ENCODE measurements around the gene RUNX1.

DNA sequence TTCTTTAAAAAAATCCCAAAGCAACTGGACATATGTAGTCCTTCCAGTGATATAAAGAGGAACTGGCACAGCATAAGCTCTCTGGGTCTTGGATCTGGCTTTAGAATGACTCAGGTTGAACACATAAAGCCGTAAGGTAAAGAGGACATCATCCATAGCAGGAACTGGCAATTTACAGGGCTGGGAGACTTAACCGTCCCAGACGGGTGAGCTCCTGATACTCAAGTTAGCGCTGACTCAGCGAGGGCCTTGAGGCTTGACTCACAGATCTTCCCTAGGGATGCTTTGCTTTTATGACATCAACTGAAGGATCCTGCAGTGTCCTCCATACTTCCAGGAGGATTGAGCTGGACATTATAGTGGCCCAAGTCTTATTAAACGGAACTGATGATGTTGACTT, 226.2 kb downstream of the RUNX1 start:
- TF ChIP-seq SNAI2 (CRISPR knock-in tag; IDR thresholded peaks at IDR 0.05) (no peak), TOX (CRISPR knock-in tag; IDR thresholded peaks at IDR 0.05; ENCODE audit: borderline replicate concordance) (no peak), ZFP30 (CRISPR knock-in tag; IDR thresholded peaks at IDR 0.05) (no peak), PPARA (CRISPR knock-in tag; IDR thresholded peaks at IDR 0.05; ENCODE audit: borderline replicate concordance) (no peak)
- TF ChIP-seq, protein P1, sequence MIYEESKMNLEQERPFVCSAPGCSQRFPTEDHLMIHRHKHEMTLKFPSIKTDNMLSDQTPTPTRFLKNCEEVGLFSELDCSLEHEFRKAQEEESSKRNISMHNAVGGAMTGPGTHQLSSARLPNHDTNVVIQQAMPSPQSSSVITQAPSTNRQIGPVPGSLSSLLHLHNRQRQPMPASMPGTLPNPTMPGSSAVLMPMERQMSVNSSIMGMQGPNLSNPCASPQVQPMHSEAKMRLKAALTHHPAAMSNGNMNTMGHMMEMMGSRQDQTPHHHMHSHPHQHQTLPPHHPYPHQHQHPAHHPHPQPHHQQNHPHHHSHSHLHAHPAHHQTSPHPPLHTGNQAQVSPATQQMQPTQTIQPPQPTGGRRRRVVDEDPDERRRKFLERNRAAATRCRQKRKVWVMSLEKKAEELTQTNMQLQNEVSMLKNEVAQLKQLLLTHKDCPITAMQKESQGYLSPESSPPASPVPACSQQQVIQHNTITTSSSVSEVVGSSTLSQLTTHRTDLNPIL (CRISPR knock-in tag; IDR thresholded peaks at IDR 0.05; ENCODE audit: low read depth) = no peak
- TF ChIP-seq, protein P2, sequence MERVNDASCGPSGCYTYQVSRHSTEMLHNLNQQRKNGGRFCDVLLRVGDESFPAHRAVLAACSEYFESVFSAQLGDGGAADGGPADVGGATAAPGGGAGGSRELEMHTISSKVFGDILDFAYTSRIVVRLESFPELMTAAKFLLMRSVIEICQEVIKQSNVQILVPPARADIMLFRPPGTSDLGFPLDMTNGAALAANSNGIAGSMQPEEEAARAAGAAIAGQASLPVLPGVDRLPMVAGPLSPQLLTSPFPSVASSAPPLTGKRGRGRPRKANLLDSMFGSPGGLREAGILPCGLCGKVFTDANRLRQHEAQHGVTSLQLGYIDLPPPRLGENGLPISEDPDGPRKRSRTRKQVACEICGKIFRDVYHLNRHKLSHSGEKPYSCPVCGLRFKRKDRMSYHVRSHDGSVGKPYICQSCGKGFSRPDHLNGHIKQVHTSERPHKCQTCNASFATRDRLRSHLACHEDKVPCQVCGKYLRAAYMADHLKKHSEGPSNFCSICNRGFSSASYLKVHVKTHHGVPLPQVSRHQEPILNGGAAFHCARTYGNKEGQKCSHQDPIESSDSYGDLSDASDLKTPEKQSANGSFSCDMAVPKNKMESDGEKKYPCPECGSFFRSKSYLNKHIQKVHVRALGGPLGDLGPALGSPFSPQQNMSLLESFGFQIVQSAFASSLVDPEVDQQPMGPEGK (CRISPR knock-in tag; IDR thresholded peaks at IDR 0.05; ENCODE audit: borderline replicate concordance) = no peak
- TF ChIP-seq, protein P3, sequence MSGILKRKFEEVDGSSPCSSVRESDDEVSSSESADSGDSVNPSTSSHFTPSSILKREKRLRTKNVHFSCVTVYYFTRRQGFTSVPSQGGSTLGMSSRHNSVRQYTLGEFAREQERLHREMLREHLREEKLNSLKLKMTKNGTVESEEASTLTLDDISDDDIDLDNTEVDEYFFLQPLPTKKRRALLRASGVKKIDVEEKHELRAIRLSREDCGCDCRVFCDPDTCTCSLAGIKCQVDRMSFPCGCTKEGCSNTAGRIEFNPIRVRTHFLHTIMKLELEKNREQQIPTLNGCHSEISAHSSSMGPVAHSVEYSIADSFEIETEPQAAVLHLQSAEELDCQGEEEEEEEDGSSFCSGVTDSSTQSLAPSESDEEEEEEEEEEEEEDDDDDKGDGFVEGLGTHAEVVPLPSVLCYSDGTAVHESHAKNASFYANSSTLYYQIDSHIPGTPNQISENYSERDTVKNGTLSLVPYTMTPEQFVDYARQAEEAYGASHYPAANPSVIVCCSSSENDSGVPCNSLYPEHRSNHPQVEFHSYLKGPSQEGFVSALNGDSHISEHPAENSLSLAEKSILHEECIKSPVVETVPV (CRISPR knock-in tag; IDR thresholded peaks at IDR 0.05) = no peak

Measured in SK-N-SH treated with all-trans-retinoic acid at 6 μM for 48 hours (cell line).